ENCODE measurements around the gene SH3PXD2B. TPM values are rescaled to one million over a fixed set of nuclear protein-coding genes. Genes with fewer than 3 reads are reported as not detected.
"Not testable (repeated sequence)": the region's sequence is repeated elsewhere in the genome, so short reads cannot be mapped to it uniquely, and the experiment has no call there.

Gene SH3PXD2B
- total RNA-seq, 1 donor from 2014 or later, result 39.8 TPM

DNA sequence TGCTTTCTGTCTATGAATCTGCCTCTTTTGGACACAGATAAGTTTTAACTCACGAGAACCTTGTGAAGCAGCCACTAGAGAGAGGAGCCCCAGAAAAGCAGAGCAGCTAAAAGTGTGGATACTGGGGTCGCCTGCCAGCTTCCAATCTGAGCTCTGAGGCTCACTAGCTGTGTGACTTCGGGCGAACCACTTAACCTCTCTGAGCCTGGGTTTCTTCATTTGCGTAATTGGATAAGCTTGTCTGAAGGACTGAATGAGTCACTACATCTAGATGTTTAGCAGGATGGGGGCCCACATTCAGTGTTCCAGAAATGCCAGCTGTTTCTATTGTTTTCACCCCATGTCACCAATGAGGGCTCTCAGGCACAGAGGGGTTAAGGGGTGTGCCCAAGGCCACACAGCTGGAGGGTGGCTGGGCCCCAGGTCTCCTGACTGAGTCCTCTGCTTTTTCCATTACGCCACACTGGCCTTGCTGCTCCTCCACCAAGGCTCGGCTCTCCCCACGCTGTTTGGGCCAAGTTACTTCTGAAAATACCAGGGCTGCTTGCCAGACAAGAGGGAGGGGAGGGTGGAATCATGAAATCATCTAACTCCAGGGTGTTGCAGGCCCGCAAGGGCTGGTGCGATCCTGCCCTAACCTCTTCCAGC is 36.2 kb downstream of the SH3PXD2B start:
- DNase-seq (ENCODE audit: low spot score), result peak; percentile 93

DNA sequence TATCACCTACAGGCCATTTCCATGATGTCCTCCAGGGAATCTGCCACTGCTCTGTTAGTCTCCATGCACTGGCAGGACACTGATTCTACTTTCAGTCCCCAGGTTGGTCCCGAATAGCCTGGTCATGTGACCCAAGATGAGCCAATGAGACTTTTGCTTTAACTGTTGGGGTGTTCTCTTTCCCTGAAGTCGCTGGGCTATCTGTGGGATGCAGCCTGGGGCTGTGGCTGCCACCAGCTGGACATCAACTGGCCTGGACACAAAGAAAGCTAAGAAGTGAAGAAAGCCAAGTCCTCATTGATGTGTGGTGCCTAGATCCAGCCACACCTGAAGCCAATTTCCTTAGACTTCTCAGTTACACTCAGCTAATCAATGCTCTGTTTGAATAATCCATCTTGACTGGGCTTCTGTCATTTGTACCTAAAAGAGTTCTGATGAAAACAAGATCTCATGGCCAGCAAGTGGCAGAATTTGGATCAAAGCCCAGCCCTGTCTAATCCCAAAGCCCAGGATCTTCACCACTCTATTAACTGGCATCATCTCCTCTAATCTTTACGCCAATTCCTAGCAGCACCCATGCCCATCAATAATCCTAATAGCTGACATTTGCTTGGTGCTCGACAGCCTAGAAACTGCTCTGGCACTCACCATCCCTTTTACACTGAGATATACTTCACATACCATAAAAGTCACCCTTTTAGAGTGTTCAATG is 37.0 kb downstream of the SH3PXD2B start:
- no peak for DNase-seq (ENCODE audit: low spot score)

DNA sequence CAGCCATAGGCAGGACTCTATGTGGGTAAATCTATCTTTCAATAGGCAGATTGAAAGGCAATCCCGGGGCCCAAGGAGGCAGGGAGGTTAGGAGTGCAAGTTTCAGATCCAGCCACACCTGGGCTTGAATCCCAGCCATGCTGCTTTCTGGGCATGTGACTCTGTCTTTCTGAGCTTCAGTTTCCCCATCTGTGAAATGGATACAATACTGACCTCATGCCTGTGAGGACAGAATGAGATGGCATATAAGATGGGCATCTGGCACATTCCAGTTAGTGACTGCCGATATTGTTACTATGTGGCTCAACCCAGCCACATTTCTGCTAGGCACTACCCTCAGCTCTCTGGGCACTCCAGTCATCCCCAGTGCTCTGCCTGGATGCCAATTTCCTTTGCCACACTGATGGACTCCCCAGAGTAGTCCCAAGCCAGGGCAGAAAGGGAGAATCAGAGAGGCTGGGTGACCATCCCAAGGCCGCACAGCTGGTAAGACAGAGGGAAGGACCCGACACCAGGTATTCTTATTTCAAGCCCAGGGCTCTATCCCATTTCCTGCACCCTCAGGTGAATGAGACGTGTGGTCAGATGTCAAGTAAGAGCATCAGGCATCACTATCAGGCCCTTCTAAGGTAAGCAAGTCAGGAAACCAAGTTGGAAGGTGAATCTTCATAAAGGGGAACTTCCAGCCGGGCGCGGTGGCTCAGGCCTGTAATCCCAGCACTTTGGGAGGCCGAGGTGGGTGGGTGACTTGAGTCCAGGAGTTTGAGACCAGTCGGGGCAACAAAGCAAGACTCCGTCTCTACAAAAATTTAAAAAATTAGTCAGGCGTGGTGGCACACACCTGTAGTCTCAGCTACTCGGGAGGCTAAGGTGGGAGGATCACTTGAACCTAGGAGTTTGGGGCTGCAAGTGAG is 38.7 kb downstream of the SH3PXD2B start:
- DNase-seq (ENCODE audit: low spot score), result no peak

DNA sequence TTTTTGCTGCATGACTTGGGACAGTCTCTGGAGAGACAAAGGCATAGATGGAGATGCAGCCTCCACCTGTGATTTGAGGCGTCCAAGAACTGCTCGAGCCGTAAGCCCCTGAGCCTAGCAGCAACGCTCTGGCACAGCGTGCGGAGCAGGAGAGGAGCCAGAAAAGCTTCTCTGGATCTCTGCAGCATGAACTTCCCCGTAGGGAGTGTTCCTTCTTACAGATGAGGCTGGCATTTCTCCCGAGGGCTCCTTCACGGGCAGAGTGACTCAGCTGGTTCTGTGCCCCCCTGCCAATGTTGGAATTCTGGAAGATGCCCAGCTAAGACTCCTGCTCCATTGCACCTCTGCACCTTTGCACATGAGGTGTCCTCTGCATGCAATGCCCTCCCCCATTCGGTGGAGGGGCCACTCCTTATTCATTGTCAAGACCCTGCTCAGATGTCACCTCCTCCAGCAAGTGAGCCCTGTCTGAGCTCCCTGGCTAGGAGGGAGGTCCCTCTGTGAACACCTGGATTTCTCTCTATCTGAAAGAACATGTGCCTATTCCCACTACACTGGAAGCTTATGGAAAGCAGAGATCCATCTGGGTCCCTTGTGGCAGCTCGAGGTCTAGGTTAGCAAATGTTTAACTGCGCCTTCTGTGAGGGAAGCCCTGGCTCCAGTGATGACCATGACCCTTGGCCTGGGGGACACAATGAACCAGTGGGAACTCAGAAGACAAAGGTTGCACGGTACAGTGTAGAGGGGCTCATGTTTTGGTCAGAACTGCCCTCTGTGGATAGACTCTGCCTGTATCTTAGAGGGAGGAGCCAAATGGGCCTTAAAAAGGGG is 39.6 kb downstream of the SH3PXD2B start:
- peak; percentile 71 for DNase-seq (ENCODE audit: low spot score)

DNA sequence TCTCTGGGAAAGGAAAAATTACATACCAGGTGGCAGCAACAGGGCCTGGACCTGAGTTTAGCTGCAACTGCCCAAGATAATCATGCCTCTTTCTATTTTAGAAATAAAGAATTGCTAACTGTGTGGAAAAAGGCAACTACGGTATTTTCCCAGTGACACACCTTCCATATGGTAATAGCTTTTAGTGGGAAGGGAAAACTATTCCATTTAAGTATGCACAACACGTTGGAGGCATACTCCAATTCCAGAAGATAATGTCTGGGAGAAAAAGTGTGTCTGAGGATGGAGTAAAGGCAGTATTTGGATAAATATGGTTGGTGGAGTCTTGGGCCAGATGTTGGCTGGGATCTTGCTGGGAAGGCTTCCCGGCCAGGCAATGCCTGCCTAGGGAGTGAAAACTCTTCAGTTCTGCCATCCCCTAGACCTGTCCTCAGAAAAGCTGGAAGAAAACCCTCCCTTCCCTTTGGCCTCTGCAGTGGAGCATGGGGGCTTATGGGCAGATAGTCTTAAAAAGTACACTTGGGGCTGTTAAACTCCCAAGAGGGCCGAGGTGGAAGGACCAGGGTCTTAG is 40.6 kb downstream of the SH3PXD2B start:
- DNase-seq (ENCODE audit: low spot score), result no peak

DNA sequence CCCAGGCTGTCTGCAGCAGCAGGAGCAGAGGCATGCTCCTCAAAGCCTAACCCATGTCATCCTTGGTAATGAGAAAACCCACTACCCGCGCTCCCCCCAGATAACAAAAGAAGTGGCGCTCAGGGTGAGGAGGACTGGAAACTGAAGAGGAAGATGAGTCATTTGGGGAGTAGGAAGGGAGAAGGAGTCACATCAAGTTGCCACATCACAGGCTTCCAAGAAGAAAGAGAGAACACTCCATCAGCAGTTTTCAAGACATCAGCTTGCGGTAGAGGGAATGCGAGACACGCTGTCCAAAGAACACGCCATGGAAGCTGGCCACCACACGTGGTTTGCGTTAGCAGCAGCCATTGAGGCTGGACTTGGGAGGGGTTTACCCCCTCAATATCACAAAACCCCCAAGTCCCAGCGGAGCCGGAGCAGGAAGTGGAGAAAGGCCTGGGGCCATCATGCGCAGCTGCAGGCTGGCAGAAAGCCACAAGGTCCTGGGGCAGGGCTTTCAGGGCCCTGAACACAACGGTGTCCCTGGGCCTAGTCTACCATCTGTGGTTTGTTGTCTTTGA is 41.5 kb downstream of the SH3PXD2B start:
- peak; percentile 82 for DNase-seq (ENCODE audit: low spot score)

DNA sequence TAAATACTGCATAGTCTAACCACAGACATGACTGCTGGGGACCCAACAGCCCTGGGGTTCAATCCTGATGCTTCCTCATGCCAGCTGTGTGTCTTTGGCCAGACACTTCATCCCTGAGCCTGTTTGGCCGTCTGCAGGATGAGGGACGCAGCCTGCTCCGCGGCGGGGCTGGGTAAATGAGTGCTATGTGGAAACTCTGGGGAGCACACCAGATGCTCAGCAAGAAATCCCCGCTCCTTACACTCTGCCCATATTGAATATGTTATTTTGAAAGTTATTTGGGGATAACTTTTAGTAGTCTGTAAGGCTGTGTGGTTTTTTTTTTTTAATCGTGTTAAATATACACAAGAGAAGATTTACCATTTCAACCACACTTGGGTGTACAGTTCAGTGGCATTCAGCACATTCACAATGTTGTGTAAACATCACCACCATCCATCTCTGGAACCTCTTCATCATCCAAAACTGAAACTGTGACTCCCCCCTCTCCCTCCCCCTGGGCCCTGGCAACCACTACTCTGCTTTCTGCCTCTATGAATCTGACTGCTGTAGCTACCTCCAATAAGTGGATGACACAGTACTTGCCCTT is 42.7 kb downstream of the SH3PXD2B start:
- no peak for DNase-seq (ENCODE audit: low spot score)

DNA sequence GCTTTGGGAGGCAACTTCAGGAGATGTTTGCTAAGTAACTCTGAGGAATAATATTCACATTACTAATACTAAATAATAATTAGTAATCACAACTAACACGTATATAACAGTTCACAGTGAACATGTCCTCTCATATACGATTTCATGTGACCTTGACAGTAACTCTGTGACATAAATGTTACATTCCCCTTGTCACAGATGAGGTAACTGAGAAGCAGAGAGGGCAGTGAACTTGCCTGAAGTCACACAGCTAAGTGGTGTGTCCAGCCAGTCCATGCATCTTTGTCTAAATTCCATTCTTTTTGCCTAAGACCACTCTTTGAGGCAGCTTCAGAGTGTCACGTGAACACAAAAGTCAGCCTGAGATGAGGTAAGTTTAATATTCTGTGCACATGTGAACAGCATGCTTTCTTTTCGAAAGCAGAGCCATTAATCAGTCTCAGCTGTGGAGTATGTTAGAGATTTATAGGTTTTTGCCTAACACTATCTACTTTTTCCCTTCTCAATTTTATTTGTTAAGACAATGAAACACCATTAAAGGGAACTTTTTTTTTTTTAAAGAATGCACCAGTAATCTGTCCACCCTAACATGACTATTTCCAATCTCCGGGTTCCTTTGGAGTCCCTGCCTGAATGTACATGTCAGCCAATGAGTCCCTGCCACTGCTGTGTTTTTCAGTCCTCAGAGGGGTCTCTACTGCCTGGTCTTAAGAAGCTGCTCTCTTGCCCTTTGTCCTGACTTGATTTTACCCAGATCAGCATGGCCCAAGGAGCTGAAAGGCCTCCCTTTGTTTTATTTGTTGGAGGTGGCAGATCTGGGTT is 43.5 kb downstream of the SH3PXD2B start:
- DNase-seq (ENCODE audit: low spot score), result no peak

DNA sequence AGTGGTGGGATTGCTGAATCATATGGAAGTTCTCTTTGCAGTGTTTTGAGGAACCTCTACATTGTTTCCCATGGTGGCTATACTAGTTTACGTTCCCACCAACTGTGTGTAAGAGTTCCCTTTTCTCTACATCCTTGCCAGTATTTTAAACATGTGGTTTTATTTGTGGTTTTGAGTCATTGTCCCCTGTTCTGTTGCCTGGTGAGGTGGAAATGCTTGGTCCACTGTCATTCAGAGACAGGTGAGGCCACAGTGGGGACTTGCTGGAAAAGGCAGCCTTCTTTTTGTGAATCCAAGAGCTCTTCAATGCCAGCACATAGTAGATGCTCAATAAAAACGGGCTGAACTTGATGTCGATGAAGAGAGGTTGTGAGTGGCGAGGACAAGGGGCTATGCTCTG is 44.2 kb downstream of the SH3PXD2B start:
- DNase-seq (ENCODE audit: low spot score), result no peak

DNA sequence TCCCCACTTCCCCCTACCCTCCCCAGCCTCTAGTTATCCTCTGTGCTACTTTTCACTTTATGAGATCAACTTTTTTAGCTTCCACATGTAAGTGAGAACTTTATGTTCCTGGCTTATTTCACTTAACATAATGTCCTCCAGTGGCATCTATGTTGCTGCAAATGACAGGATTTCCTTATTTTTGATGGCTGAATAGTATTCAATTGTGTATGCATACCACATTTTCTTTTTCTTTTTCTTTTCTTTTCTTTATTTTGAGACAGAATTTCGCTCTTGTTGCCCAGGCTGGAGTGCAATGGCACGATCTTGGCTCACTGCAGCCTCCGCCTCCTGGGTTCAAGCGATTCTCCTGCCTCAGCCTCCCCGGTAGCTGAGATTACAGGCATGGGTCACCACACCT is 44.8 kb downstream of the SH3PXD2B start:
- DNase-seq (ENCODE audit: low spot score), result not testable (repeated sequence)

DNA sequence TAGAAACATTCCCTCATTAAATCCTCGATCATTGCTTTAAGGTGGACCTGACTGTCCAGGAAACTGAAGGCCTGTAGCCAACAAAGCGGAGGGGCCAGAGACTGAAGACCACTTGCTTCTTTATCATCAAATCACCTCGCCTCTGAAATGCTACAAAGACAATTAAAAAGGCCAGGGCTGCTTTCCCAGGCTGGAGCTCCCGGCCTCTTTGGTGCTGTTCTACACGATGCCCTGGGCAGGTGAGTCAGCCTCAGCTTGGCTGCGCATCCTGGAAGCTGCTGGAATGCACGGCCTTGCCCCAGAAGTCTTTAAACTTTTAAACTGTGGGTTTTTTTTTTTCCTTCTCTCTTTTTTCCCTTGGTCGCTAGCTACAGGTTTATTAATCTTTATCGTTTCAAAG is 46.5 kb downstream of the SH3PXD2B start:
- DNase-seq (ENCODE audit: low spot score), result no peak

DNA sequence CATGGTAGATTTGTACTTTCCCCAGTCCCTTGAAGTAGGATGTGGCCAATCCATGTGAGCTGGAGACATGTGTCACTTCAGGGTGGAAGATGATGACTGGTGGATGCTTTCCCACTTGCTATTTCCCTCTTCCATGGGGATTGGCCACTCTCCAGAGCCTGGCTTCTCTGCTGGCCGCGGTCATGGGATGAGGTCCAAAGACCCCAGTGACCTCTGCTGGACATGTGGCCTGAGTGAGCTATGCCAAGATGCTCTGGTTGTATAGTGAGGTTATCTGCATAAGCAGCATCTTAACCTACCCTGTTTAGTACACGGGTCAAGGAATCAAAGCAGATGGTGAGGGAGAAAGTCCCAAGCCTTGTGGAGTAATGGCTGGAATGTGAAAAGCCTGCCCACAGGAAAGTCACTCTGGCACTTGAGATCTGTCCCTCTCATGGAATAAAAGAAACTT is 47.1 kb downstream of the SH3PXD2B start:
- DNase-seq (ENCODE audit: low spot score), result no peak

DNA sequence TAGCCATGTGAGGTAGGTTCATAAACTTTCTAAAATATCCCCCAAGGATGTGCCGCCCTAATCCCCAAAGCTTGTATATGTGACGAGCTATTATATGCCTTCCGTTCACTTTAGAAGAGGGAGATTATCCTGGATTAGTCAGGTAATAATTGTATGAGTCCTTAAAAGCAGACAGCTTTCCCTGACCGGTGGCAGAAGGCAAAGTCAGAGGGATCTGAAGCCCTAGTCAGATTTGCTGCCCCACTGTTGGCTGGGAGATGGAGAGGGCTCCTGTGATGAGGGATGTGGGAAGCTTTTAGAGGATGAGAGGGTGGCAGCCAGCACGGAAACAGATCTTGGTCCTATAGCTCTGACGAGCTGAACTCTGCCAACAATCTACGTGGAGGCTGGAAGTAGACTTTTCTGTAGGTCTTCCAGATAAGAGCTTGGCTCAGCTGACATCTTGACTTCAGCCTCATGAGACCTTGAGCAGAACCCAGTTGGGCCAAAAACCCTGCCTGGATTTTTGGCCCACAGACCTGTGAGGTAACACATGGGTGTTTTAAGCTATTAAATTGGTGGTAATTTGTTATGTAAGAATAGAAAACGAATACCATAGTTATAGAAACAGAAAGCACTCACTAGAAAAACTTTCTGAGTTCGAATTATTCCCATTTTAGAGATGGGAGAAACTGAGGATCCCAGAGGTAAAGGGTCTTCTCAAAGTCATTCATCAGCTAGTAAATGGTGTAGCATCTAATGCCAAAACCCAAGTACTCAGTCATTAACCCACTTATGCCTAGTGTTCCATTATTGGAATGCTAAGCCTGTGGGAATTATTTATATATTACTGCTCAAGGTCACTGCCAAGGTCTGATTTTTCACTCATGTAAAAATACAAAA is 48.9 kb downstream of the SH3PXD2B start:
- no peak for DNase-seq (ENCODE audit: low spot score)

DNA sequence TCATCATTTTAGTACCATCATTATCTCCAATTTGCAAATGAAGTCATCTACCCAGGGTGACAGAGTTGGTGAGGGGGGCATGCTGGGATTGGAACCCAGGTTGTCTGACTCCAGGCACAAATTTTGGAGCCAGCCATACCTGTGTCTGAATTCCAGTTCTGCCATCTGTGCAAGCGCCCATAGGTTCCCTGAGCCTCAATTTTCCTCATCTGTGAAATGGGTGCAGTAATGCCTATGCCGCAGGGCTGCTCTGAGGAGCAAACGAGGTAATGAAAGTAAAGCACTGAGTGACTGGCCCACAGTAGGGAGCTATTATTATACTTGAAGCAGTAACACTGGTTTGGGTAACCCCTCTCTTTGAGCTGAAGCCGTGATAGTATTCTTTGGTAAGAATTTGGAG is 49.6 kb downstream of the SH3PXD2B start:
- no peak for DNase-seq (ENCODE audit: low spot score)

DNA sequence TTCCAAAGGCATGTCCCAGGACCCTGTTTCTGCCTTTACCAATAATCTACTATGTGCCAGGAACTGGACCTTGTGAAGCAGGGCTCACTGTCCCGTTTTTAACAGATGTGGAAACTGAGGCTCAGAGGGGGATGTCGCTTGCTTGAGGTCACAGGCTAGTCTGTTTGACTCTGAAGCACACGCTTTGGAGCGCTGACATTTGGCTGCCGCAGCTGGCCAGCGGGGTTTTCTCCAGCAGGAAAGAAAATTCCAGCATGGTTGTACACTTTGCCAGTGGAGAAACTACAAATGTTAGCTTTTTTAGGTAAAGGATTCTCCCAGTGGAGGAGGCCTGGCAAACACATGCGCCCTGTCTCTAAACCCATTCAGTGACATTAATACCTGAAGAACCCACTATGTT is 50.5 kb downstream of the SH3PXD2B start:
- DNase-seq (ENCODE audit: low spot score), result no peak

DNA sequence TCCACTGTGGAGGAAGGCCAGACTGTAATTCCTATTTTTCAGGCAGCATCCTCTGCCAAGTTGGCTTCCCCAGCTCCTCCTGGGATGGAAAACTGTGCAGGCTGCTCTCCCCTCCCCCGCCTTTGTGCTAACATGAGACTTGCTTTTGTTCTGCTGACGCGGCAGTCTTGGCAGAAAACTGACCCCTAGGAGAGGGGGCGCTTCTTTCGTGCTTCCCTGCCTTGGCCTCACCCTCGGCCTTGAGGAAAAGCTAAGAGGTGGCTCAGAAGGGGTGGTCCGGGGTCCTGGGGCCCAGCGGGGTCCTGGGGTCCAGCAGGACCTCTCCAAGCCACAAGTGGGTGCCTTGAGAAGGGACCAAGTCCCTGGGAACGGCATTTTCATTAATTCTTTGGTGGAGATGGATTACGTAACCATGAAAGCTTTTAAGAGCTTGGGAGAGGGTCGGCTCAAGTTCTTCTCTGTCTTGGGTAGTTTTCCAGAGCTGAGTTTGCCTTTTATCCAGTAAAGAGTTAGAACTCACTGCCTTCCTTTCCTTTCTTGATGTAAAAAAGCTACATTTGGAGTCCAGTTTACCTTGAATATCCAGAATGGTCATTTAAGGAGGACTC is 51.0 kb downstream of the SH3PXD2B start:
- peak; percentile 79 for DNase-seq (ENCODE audit: low spot score)

DNA sequence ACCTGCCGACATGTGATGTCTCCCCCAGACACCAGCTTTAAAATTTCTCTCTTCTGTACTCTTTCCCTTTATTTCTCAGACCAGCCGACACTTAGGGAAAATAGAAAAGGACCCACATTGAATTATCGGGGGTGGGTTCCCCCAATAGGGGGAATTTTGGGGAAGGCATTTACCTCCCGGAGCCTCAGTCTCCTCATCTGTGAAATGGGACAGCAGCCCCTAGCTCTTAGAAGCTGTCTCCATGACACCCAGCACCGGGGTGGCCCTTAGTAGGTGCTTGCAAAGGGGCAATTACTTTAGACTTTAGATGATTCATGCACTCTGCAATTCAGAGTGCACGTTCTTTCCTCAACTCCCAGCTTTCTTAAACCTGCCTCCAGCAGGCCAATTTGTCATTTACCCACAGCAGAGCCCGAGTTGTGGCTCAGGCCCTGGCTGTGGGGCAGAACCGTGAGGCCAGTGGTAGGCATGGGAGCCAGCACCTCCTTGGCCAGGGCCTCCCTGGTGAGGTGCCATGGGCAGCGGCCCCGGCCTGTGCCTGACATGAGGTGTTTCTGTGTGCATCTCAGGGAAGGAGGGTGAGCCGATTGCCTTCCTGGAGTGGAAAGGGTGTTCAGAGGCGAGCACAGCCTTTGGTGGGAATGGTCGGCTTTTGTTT is 51.7 kb downstream of the SH3PXD2B start:
- no peak for DNase-seq (ENCODE audit: low spot score)

DNA sequence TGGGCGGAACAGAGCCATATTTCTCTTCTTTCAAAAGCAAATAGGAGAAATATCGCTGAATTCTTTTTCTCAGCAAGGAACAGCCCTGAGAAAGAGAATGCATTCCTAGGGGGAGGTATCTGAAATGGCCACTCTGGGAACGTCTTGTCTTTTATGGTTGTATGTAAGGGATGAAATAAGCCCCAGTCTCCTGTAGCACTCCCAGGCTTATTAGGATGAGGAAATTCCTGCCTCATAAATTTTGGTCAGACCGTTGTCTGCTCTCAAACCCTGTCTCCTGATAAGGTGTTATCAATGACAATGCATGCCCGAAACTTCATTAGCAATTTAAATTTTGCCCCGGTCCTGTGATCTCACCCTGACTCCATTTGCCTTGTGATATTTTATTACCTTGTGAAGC is 52.3 kb downstream of the SH3PXD2B start:
- not testable (repeated sequence) for DNase-seq (ENCODE audit: low spot score)

All from ureter (tissue), 1 donor.